Glomerular endothelial cell (primary cell): Measurements from ENCODE around the gene NEK11. TPM values are rescaled to one million over a fixed set of nuclear protein-coding genes. Genes with fewer than 3 reads are reported as not detected.
"Not testable (repeated sequence)": the region's sequence is repeated elsewhere in the genome, so short reads cannot be mapped to it uniquely, and the experiment has no call there.

Experiments
- DNase-seq: peaks from one replicate; pipeline ENCODE4 v3.0.0-alpha.2; 2011; ENCODE audit warnings: low read depth, low spot score; ENCODE audit errors: extremely low read depth
- total RNA-seq: library from RNA; depleted of rRNA; stranded (reverse); fragments of >200 nt; gene quantifications from 2 replicates; pipeline ENCODE4 v1.2.3, GENCODE V29; 2015

NEK11 gene
- total RNA-seq, 1 donor from 2014 or later = 6.7 TPM

DNA sequence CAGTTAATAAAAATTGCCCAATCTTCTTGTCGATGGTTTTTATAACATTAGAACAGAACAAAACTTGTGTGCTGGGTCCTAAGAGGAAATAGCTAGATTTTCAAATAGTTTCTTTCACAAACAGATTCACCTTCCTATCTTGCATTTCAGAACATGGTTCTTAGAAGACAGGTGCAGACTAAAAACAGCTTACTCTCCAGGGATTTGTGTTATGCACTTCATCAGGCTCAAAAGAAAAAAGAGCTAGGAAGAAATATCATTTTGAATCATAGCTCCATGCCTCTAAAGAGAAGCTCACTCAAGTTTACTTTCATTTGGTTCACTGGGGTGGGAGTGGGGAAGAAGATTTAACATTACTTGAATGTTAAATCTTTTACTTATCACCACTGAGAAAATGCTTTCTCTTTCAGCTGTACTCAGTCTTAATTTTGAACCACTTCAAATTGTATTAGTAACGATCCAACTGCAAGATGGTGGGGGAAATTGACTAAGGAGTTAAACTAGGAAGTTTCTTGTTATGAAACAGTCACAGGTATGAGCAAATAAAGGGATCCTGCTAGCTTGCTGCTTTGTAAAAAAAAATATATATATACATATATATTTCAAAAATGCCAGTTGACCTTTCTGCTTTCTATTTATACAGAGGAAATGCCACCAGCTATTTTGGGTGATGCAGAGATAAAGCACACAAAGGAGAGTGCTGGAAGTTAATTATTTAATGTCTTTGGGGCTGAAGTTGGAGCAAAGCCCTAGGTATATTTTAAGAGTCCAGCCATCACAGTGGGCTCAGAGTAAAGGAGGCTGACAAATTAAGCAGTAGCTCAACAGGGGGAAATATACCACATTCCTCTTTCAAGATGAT lies 326.6 kb downstream of the NEK11 start:
- DNase-seq = no peak

DNA sequence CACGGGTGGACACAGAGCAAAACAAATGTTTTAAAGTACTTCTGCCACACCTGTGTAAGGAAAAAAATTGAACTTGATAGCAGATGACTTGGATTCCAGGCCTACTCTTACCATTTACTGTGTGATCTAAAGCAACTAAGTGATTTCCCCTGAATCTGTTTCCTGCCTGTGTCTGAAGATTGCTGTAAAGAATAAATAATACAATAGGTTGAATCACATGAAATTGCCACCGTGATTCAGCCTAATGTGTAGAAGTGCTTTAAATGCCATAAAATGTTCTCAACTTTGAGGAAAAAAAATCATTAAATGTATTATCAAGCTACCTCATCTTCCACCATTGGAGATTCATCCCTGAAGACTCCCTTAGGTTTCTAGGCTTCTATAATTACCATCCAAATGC lies 327.3 kb downstream of the NEK11 start:
- DNase-seq = peak; percentile 37

DNA sequence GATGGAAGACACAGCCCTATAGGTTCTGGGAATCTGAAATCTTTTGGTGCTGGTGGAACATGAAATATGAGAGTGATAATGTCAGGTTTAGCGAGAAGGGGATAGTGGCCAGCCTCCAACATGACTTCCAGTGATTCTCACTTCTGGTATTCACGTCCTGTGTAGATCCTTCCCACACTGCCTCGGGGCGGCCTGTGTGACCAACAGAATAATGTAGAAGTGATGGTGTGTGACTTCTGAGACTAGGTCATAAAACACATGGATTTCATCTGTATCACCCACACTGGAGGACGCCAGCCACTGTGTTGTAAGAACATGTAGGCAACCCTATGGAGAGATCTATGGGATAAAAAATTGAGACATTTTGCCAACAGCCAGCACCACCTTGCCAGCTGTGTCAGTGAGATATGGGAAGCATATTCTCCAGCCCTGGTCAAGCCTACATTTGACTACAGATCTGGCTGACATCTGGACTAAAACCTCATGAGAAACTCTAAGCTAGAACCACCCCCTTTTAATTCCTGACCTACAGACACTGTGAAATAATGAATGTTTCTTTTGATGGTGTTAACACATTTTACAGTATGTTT lies 329.4 kb downstream of the NEK11 start:
- no peak for DNase-seq

DNA sequence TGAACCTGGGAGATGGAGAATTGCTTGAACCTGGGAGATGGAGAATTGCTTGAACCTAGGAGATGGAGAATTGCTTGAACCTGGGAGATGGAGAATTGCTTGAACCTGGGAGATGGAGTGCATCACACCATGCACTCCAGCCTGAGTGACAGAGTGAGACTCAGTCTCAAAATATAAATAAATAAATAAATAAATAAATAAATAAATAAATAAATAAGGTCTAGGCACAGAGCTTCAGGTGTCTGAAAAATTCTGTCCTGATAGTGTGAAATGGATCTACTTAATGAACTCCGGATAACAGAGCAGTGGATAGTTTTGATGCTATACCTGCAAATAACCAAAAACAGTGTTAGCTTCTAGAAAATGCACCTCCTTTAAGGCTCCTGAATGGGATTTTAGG lies 330.6 kb downstream of the NEK11 start:
- no peak for DNase-seq

DNA sequence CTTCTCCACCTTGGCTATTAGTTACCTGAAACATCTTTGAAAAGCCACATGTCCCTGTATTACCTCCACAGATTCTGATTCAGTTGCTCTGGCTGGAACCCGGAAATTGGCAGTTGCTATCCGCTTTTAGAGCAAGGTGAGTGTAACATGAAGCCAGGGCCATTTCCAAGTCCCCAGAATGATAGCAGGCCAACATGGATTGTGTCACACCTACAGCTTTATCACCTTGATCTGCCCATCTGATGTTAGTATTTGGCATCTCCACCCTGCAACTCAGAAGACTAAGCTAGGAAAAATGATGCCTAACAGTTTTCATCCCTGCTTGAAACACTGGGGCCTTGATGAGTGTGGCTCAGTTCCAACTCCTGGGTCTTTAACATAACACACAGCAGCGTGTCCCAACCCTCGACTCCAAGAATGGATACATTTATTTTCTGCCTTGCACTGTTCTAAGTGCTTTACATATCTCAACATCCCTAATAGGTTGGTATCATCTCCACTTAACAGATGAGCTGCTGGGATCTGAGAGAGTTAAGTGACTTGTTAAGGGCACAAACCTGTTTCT lies 333.6 kb downstream of the NEK11 start:
- no peak for DNase-seq

DNA sequence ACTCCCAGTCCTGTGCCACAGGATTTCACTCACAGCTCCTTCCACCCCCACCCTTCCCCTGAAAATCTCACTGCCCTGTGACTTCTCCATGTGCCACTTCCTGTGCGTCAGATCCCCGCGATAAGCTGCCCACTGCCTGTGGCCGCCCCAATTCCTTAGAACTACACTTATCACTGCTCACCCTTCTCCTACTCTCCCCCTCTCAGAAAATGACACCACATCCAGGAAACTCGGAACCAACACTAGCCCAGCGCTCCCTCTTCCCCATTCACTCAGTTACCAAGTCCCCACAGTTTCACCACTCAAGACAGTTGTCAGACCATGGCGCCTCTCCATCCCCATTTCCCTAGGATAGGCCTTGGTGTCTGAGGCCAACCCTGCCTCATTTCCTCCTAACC lies 334.4 kb downstream of the NEK11 start:
- not testable (repeated sequence) for DNase-seq

DNA sequence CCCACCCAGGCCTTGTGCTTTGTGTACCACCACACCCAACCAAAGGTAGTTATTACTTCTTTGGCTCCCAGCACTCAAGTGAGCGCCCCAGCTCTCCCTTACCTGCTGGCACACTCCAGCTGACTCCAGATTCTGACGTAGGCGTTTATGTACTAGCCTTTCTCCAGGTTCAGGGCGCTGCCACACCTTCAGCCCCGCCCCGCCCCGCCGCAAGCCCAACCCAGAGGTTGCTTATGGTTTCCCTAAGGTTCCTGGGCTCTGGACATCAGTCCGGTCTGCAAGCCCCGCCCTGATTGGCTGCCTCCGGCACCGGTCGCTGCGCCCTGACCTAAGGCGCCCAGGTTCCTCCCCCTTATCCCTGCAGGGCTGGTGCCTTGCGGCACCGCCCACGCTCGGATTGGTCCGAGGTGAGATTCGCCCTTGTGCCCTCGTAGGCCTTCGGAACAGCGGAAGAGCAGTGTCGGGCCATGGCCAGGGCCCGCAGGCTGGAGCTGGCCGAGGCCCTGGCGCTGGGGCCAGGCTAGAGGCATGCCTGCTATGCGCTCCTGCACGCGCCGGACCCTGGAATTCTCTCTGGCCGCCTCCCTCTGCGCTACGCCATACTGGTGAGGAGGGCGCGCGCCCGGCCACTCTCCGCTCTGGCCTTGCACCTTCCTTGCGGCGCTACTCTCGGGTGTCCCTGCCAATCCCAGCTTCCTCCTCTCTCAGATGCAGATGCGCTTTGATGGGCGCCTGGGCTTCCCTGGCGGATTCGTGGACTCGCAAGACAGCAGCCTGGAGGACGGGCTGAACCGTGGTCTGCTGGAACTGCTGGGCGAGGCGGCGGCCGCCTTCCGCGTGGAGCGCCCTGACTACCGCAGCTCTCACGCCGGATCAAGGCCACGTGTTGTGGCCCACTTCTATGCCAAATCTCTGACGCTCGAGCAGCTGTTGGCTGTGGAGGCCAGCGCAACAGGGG lies 335.1 kb downstream of the NEK11 start:
- DNase-seq = no peak

DNA sequence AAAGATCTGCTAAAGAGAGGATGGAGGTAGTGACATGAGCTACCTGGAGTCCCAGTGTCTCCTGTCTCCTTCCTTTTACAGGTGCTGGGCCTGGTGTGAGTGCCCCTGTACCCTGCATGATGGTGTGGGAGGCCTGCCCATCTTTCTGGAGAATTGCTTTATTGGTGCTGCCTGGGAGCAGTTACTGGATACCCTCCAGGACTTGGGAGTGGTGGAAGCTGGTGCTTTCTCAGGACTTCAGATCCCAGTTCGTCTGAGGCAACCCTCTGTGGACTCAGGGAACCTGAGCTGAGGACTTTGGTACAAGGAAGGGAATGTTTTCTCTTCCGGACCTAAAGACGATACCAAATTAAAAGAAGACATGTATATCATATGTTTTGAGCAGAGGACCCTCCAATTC lies 336.6 kb downstream of the NEK11 start:
- DNase-seq = no peak

DNA sequence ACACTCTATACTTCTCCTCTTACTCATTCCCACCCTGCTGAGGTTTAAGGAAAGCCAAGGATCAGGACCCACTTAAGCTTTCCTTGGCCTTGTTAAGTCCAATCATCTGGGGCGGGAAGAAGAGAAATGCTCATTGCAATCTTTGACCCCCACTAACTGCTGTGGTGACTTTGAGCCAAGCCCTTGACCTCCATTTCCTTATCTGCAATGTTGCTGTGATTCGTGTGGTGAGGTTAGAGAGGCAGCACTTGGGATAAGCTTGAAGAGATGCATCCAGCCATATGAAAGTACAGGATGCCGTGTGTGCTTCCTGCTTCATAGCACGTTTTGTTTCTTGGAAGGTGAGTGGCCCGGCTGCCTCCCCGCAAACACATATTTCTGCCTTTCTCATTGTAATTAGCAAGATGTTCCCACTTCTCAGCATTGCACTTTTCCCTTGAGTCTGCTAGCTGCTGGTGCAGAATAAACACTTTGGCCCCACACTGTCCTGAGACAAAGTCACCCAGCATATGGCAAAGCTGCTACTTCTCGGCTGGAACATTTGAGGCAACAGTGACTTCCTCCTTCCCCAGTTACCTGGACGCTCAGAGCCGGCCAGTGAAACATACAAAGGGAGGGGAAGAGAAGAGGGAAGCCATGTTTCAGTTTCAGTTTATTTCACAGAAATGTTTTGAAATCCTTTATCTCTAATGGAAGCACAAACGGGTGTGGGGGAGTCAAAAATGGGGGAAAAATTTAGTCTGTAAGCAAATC lies 344.4 kb downstream of the NEK11 start:
- DNase-seq = no peak

DNA sequence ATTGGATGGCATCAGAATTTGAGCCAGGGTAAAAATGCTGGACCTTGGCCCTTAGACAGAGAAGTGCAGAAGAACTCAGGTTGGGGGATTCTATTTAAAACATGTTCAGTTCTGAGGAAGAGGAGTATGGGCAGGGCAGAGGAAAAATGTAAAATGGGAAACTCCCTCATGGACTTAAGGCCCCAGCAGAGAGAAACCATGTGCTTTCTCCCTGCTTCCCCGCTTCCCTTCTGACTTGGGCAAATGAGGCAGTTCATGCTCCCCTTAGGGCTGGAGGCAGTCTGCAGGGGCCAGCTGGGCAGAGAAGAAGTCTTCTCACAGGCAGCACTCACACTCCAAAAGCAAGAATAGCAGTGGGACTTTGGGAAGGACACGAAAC lies 345.0 kb downstream of the NEK11 start:
- DNase-seq = no peak

DNA sequence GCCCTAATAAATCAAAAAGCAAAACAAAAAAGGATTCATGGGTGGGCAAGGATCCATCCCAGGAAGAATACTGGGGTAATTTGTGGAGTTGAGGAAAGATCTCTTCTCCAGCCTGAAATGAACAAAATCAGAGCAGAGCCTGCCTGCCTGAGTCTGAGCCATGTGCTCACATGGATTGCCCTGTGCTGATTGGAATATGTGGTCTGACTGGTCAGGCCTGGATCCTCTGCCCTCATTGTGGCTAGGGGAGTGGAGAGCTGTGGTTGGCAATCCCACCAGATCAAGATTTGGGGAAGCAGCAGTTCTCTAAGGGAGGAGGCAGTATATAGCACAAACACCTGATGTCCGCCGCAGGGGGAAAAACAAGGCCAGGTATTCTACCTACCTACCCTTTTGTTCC lies 348.1 kb downstream of the NEK11 start:
- no peak for DNase-seq

DNA sequence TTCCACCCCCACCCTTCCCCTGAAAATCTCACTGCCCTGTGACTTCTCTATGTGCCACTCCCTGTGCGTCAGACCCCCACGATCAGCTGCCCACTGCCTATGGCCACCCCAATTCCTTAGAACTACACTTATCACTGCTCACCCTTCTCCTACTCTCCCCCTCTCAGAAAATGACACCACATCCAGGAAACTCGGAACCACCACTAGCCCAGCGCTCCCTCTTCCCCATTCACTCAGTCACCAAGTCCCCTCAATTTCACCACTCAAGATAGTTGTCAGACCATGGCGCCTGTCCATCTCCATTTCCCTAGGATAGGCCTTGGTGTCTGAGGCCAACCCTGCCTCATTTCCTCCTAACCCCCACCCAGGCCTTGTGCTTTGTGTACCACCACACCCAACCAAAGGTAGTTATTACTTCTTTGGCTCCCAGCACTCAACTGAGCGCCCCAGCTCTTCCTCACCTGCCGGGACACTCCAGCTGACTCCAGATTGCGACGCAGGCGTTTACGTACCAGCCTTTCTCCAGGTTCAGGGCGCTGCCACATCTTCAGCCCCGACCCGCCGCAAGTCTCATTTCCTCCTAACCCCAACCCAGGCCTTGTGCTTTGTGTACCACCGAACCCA lies 354.3 kb downstream of the NEK11 start:
- DNase-seq = not testable (repeated sequence)

DNA sequence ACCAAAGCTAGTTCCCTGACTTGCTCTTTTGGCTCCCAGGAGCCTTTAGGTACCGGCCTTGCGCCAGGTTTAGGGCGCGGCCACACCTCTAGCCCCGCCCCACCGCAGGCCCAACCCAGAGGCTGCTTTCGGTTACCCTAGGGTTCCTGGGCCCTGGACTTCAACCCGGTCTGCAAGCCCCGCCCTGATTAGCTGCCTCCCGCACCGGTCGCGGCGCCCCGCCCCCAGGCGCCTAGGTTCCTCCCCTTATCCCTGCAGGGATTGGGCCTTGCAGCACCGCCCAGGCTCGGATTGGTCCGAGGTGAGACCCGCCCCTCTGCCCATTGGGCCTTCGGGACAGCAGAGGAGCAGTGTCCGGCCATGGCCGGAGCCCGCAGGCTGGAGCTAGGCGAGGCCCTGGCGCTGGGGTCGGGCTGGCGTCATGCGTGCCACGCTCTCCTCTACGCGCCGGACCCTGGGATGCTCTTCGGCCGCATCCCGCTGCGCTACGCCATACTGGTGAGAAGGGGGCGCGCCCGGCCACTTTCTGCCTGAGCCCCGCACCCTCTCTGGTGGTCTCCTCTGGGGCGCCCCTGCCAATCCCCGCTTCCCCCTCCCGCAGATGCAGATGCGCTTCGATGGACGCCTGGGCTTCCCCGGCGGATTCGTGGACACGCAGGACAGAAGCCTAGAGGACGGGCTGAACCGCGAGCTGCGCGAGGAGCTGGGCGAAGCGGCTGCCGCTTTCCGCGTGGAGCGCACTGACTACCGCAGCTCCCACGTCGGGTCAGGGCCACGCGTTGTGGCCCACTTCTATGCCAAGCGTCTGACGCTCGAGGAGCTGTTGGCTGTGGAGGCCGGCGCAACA lies 355.0 kb downstream of the NEK11 start, which contains the start of gene NUDT16:
Gene NUDT16 (plus strand): TSS at position 330 of the 847 bp plus-strand sequence. CDS start 31 bp downstream, at position 361.
- peak; percentile 76 for DNase-seq

DNA sequence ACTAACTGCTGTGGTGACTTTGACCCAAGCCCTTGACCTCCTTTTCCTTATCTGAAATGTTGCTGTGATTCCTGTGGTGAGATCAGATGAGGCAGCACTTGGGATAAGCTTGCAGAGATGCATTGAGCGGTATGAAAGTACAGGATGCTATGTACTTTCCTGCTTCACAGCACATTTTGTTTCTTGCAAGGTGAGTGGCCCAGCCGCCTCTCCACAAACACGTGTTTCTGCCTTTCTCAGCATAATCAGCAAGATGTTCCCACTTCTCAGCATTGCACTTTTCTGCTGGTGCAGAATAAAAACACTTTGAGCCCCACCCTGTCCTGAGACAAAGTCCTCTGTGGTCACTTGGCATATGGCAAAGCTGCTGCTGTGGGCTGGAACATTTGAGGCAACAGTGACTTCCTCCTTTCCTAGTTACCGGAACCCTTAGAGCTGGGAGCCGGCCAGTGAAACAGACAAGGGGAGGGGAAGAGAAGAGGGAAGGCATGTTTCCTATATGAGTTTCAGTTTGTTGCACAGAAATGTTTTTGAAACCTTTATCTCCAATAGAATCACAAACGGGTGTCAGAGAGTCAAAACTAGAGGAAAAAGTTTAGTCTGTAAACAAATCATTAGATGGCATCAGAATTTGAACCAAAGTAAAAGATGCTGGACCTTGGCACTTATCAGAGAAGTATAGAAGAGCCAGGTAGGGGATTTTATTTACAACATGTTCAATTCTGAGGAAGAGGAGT lies 359.9 kb downstream of the NEK11 start:
- no peak for DNase-seq

DNA sequence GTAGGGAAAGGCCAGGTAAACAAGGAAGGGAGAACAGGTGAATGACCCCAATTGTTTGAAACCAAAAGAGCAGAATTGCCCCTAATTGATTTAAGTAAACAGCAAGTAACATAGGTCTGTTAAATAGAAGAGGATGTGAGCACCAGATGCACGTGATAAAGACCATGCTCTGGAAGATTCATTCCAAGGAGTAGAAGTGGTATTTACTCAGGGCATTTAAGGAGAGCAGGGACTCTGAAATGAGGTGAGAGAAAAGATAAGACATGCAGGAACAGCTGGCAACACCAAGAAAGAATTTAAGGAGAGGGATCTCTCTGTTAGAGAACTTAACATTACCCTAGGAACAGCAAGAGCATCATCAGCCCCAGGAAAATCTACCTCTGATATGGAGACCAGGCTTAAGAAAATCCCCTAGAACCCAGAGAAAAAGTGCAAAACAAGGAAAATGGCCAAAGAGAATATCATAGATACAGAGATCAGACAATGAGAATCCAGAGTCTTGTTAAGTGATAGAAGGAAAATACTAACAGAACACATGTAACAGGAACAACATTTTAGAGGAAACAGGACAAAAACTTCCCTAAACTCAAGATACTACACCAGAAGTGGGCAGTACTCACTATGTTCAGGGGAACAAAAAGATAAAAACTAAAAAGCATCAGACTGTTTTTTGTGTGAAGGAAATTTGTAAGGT lies 361.3 kb downstream of the NEK11 start:
- DNase-seq = no peak

DNA sequence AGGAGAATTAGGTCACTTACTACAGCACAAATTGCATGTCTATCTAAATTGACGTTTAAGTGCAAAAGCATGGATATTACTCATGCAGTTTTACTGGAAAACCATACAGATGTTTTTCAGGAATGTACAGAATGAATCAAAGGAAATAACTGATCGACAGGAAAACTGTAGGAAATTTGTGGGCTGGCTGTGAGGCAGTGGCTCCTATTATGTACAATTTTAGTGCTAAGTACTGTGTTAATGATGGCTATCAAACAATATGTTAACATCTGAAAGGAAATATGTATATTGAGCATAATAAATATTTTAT lies 361.8 kb downstream of the NEK11 start:
- DNase-seq = no peak

DNA sequence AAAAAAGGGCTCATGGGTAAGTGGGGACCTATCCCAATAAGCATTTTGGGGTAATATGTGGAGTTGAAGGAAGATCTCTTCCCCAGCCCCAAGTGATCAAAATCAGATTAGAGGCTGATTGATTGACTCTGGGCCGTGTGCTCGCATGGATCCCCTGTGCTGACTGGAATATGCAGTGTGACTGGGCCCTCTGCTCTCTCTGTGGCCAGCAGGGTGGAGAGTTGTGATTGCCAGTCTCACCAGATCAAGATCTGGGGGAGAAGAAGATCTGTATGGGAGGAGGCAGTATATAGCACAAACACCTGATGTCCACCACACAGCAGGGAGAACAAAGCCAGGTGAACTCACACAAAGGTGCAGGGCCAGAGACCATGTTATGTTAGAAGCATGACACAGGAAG lies 363.7 kb downstream of the NEK11 start:
- no peak for DNase-seq

DNA sequence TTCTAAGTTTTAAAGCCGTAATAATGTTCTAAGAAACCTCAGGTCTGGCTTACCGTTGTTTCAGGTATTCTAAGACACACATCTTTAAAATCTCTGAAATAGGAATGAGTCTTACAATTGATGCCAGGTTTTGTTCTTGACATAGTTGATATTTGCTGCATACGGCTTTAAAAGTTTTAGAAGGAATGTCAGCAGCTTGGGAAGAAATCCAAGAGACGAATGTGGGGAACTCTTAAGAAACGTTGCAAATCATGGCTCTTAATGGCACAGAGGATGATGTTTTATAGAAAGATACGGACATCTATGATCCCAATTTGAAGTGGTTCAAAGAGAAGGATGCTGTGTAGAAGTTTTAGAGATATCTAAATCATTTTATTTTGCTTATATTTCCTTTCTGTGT lies 366.4 kb downstream of the NEK11 start:
- DNase-seq = no peak
